Germinal center (tissue), 1 donor: Measurements from ENCODE around the gene SARS1.
A peak's percentile ranks its signal among the peaks of the same experiment; 100 is the strongest.

ENCODE experiments used
- DNase-seq: peaks from one replicate; pipeline ENCODE4 v3.0.0; 2012; ENCODE audit warnings: mixed read lengths, low spot score

SARS1 gene

DNA sequence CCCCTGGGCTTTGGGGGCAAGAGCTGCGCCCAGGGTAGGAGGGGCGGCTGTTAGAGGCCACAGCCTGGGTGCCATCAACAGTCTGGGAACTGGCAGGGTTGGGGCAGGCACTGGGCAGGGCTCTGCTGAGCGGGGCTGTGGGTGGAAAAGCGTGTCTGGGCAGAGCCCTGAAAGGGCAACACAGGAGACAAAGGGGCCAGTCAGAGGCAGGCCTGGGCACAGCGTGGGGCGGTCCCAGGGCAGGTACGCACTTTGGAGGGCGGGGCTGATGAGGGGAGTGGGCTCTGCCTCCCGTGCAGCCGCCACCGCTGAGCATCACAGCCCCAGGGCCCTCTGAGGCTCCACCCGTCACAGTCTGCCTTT lies 49.5 kb downstream of the SARS1 start:
- no peak for DNase-seq

DNA sequence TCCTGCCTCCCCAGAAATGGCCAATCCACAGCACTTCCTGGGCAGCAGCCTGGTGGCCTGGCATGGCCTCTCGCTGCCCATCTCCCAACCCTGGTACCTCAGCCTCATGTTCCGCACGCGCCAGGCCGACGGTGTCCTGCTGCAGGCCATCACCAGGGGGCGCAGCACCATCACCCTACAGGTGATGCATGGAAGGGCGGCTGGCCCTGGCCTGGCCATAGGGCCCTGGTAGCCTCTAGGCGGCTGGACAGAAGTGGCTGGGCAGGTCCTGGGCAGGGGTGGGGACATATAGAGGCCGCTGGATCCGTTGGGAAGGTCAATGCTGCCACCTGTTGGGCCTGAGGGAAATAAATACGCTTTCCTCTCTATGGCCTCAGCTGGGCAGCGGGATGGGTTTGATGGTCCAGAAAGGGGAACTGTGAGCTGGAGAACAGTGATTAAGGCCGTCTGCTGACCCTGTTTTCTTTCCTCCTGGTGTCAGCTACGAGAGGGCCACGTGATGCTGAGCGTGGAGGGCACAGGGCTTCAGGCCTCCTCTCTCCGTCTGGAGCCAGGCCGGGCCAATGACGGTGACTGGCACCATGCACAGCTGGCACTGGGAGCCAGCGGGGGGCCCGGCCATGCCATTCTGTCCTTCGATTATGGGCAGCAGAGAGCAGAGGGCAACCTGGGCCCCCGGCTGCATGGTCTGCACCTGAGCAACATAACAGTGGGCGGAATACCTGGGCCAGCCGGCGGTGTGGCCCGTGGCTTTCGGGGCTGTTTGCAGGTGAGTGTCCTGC lies 50.1 kb downstream of the SARS1 start:
- peak; percentile 78 for DNase-seq

DNA sequence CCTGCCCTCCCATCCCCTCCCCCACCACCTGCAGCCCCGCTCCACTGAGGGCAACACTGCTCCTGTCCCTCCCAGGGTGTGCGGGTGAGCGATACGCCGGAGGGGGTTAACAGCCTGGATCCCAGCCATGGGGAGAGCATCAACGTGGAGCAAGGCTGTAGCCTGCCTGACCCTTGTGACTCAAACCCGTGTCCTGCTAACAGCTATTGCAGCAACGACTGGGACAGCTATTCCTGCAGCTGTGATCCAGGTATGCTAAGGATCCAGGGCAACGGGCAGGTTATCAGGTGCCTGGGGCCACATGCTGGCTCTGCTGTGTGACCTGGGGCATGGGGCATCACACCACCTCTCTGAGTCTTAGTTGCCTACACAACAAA lies 50.6 kb downstream of the SARS1 start:
- no peak for DNase-seq

DNA sequence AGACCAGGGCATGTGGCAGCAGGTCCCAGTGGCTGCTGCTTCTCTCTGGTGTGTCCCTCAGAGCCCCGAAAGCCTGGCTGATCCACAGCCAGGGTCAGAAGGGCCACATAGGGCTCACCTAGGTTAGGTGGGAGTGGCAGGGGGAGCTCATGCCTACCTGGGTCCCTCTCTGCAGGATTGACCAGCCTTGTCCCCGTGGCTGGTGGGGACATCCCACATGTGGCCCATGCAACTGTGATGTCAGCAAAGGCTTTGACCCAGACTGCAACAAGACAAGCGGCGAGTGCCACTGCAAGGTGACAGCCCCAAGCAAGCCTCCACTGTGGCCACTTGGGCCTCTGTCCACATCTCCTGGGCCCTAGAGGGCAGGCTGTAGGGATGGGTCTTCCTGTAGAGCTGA lies 51.3 kb downstream of the SARS1 start:
- DNase-seq = no peak

DNA sequence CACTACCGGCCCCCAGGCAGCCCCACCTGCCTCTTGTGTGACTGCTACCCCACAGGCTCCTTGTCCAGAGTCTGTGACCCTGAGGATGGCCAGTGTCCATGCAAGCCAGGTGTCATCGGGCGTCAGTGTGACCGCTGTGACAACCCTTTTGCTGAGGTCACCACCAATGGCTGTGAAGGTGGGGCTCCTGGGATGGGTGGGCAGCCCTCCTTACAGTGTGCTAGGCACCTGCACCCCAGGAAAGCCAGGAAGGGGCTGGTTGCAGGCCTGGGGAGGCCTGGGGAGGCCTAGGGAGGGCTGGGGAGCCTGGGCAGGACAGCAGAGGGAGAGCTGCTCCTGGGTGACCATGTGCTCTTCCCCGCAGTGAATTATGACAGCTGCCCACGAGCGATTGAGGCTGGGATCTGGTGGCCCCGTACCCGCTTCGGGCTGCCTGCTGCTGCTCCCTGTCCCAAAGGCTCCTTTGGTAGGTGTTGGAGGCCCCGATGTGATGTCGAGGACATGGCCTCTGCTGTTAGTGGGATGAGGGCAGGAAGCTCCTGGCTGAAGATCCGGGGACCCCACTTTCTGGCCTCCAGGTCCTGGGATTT lies 52.1 kb downstream of the SARS1 start:
- DNase-seq = no peak

DNA sequence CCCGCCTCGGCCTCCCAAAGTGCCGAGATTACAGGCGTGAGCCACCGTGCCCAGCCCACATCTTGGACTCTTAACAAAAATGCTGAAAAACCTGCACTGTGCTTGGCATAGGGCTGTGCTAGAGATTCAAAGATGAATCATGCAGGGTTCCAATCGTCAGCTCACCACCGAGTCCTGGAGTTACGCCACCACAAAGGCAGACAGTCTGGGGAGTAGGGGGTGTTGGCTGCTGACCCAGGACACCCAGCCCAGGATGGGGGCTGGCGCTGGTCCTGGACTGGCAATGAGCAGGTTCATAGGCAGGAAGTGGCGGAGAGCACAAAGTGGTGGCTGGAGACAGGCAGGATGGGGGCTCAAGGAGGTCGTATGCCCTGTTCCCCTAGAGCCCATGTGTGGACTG lies 53.2 kb downstream of the SARS1 start:
- no peak for DNase-seq

DNA sequence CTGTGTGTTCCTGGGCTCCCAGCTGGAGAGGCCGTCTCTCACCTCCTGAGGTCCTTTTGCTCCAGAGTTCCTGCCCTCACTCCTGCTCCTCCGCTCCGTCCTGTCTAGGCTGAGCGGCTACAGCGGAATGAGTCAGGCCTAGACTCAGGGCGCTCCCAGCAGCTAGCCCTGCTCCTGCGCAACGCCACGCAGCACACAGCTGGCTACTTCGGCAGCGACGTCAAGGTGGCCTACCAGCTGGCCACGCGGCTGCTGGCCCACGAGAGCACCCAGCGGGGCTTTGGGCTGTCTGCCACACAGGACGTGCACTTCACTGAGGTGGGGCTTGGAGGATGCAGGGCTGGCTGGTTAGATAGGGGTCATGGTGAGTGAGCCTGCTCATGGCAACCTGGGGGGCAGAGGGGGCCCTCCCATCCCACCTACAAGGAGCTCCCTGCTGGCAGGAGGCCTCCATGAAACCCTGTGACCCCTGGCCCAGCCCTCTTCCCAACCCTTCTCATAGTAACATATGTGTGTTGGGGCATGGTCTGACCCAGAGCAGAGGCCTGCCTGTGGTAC lies 54.1 kb downstream of the SARS1 start:
- no peak for DNase-seq

DNA sequence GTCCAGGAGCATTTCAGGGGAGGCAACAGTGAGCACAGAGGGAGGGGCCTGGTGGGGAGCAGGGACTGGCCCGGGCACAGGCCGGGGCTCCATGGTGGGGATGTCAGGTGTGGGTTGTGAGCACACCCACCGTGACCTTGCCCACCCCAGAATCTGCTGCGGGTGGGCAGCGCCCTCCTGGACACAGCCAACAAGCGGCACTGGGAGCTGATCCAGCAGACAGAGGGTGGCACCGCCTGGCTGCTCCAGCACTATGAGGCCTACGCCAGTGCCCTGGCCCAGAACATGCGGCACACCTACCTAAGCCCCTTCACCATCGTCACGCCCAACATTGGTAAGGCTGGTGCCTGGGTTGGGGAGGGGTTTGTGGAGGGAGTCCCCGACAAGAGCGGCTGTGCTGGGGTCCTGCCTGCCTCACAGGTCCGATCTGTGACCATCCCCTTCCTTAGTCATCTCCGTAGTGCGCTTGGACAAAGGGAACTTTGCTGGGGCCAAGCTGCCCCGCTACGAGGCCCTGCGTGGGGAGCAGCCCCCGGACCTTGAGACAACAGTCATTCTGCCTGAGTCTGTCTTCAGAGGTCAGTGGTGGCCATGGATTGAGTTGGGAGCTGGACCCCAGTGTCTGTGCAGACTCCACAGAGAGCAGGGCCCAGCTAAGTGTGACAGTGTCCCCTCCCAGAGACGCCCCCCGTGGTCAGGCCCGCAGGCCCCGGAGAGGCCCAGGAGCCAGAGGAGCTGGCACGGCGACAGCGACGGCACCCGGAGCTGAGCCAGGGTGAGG lies 54.9 kb downstream of the SARS1 start:
- DNase-seq = no peak

DNA sequence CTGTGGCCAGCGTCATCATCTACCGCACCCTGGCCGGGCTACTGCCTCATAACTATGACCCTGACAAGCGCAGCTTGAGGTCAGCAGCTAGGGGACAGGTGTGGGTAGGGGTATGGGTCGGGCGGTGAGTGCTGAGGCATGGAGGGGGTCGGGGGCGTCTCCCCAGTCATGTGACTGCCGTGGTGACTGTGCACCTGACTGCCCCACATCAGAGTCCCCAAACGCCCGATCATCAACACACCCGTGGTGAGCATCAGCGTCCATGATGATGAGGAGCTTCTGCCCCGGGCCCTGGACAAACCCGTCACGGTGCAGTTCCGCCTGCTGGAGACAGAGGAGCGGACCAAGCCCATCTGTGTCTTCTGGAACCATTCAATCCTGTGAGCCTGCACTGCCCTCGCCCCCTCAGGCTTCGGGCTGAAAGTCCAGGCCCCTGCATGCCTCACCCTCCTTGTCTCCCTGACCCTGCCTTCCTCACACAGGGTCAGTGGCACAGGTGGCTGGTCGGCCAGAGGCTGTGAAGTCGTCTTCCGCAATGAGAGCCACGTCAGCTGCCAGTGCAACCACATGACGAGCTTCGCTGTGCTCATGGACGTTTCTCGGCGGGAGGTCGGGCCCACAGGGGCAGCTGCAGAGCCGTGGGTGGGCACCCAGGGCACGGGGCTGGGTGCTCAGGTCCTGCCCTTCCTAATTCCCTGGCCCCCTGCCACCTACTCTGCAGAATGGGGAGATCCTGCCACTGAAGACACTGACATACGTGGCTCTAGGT lies 55.7 kb downstream of the SARS1 start:
- no peak for DNase-seq

DNA sequence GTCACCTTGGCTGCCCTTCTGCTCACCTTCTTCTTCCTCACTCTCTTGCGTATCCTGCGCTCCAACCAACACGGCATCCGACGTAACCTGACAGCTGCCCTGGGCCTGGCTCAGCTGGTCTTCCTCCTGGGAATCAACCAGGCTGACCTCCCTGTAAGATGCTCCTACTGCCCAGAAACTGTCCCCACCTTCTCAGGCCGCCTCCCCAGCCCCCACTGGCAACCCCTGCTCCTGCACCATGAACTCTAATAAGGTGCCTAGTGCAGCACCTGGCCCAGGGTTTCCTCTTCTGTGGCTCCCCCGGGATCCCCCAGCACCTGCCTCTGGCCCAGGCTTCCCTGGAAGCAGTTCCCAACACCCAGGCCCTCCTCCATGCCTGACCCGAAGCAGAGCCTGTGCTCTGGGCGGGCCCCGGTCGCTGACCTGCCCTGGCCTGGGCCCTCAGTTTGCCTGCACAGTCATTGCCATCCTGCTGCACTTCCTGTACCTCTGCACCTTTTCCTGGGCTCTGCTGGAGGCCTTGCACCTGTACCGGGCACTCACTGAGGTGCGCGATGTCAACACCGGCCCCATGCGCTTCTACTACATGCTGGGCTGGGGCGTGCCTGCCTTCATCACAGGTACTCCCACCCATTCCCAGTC lies 56.4 kb downstream of the SARS1 start:
- DNase-seq = no peak

DNA sequence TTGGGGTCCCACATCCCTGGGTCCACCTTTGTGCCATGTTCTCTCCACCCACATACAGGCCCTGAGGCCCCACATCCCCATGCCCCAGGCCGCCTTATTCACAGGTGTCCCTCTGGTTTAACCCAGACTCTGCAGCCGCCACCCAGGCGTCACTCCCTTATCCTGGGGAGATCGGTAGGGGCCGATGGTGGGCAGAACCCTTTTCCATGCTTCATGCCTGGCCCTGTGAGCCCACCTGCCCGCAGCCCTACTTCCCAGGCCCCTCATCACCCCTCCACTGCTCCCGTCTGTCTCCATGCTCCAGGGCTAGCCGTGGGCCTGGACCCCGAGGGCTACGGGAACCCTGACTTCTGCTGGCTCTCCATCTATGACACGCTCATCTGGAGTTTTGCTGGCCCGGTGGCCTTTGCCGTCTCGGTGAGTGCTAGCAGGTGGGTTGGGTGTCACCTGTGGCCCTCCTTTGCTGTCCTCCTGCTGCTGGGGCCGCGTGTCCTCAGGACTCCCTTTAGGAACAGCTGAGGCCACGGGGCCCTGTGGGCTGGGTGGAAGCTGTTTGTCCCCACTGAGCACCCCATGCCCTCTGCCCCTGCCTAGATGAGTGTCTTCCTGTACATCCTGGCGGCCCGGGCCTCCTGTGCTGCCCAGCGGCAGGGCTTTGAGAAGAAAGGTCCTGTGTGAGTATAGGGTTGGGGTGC lies 57.1 kb downstream of the SARS1 start:
- no peak for DNase-seq

DNA sequence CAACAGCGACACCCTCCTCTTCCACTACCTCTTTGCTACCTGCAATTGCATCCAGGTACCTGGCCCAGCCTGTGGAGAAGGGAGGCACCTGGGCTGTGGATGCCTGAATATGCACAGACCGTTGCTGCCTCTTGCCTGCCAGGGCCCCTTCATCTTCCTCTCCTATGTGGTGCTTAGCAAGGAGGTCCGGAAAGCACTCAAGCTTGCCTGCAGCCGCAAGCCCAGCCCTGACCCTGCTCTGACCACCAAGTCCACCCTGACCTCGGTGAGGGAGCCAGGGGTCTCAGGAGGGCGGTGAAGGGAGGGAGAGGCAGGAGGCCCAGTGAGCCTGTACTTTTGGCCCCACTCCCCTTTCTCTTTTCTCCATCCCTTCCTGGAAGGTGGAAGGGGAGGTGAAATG lies 57.7 kb downstream of the SARS1 start:
- no peak for DNase-seq

DNA sequence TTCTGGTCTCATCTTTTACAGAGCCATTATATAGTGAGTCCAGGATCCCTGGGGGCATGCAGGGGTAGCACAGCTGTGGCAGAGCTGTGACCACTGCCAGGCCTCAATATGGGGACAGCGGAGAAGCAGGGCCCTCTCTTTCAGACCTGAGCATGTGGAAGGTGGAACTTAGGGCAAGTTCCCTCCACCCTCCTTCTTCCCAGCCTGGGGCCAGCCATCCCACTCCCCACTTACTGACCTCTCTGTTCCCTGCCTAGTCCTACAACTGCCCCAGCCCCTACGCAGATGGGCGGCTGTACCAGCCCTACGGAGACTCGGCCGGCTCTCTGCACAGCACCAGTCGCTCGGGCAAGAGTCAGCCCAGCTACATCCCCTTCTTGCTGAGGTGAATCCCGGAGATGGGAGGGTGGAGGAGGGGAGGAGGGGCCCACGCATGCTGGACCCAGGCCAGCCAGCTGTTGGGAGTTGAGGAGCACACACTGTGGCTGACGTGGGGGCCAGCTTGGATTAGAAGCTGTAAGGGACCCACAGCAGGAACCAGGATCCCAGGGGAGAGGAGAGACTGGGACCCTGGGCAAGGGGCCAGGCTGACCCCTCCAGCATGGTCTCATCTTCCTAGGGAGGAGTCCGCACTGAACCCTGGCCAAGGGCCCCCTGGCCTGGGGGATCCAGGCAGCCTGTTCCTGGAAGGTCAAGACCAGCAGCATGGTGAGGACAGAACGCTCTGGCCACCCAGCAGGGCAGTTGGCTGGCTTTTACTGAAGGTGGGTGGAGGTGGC lies 58.5 kb downstream of the SARS1 start:
- no peak for DNase-seq

DNA sequence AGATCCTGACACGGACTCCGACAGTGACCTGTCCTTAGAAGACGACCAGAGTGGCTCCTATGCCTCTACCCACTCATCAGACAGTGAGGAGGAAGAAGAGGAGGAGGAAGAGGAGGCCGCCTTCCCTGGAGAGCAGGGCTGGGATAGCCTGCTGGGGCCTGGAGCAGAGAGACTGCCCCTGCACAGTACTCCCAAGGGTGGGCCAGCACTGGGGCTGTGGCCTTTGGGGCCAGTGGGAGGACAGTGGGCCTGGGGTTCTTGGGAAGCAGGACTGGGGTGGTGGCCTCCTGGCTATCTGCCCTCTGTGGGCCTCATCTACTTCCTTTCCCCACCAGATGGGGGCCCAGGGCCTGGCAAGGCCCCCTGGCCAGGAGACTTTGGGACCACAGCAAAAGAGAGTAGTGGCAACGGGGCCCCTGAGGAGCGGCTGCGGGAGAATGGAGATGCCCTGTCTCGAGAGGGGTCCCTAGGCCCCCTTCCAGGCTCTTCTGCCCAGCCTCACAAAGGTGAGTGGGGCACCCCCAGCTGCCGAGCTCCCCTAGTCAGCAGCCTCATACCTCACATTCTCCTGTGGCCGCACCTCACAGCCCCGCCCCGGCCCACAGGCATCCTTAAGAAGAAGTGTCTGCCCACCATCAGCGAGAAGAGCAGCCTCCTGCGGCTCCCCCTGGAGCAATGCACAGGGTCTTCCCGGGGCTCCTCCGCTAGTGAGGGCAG lies 59.3 kb downstream of the SARS1 start:
- no peak for DNase-seq

DNA sequence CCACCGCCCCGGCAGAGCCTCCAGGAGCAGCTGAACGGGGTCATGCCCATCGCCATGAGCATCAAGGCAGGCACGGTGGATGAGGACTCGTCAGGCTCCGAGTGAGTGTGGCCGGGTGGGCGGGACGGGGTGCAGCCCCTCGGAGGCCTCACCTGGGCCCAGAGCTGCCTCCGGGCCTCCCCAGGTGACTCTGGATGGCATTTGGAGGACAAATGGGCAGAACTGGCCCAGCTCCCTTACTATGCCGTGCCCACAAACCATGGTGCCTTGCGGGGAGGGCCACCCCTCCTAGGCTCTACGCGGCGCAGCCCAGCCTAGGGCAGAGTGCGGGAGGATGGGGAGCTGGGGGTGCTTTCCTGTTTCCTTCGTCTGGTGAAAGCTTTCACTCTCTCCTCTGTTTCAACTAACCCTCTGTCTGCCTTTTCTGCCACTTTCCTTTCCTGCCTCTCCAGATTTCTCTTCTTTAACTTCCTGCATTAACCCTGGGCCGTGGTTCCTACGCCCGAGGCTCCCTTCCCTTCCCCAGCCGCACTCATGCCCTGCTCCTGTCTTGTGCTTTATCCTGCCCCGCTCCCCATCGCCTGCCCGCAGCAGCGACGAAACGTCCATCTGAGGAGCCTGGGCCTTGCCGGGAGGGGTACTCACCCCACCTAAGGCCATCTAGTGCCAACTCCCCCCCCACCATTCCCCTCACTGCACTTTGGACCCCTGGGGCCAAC lies 60.0 kb downstream of the SARS1 start:
- no peak for DNase-seq

DNA sequence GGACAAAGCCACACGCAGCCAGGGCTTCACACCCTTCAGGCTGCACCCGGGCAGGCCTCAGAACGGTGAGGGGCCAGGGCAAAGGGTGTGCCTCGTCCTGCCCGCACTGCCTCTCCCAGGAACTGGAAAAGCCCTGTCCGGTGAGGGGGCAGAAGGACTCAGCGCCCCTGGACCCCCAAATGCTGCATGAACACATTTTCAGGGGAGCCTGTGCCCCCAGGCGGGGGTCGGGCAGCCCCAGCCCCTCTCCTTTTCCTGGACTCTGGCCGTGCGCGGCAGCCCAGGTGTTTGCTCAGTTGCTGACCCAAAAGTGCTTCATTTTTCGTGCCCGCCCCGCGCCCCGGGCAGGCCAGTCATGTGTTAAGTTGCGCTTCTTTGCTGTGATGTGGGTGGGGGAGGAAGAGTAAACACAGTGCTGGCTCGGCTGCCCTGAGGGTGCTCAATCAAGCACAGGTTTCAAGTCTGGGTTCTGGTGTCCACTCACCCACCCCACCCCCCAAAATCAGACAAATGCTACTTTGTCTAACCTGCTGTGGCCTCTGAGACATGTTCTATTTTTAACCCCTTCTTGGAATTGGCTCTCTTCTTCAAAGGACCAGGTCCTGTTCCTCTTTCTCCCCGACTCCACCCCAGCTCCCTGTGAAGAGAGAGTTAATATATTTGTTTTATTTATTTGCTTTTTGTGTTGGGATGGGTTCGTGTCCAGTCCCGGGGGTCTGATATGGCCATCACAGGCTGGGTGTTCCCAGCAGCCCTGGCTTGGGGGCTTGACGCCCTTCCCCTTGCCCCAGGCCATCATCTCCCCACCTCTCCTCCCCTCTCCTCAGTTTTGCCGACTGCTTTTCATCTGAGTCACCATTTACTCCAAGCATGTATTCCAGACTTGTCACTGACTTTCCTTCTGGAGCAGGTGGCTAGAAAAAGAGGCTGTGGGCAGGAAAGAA lies 61.1 kb downstream of the SARS1 start:
- DNase-seq = no peak

DNA sequence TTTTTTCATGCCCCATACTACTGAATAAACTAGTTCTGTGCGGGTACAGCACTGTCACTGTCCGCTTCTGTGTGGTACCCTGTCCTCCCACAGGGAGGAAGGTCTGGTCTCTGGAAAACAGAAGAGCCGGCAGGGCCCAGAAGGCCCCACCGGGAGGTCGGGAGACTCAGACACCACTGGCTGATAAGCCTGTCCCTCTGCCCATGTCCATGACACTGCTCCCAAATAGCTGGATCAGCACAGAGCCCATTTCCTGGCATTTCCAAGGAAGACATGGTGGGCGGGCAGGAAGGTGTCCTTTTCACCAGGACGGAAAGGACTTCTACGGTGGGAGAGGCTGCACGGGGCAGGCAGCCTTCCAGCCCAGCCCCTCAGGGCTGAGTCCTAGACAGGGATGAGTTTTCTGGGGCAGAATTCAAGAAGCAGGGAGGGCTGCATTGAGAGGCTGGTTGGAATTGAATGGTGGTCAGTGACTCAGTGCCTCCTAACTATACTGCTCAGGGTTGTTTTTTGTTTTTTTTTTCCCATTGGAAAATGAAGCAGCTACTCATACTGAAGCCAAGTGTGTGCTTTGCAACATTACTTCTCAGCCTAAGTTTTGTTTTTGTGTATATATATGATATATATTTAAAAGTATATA lies 62.1 kb downstream of the SARS1 start:
- no peak for DNase-seq
